ENCODE data around the gene FAM180A. TPM values are rescaled to one million over a fixed set of nuclear protein-coding genes. Genes with fewer than 3 reads are reported as not detected.

The FAM180A gene
- total RNA-seq, 1 donor = 3.0 TPM

DNA sequence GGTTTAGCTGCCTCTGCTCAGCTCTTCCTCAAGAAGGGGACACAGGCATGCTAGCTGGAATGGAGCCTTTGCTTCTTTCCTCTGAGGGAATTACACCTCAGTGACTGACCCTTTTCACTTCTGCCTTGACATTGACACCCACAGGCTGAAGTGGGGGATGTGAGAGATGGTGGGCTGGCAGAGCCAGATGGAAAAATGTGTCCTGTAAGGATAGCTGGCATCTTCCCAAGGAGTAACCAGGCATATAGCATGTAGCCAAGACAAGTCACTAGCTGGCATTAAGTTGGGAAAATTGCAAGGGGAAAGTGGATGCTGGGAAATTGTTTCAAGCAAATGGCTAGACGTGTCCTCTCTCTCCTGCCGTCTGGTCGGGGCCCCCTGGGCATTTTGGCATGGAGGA lies 66.4 kb downstream of the FAM180A start:
- no peak for DNase-seq (ENCODE audit: low read depth)
- no peak overlapping the region for H3K4me3 ChIP-seq (ENCODE audit: low read depth, low read length)
- TF ChIP-seq, protein P1, sequence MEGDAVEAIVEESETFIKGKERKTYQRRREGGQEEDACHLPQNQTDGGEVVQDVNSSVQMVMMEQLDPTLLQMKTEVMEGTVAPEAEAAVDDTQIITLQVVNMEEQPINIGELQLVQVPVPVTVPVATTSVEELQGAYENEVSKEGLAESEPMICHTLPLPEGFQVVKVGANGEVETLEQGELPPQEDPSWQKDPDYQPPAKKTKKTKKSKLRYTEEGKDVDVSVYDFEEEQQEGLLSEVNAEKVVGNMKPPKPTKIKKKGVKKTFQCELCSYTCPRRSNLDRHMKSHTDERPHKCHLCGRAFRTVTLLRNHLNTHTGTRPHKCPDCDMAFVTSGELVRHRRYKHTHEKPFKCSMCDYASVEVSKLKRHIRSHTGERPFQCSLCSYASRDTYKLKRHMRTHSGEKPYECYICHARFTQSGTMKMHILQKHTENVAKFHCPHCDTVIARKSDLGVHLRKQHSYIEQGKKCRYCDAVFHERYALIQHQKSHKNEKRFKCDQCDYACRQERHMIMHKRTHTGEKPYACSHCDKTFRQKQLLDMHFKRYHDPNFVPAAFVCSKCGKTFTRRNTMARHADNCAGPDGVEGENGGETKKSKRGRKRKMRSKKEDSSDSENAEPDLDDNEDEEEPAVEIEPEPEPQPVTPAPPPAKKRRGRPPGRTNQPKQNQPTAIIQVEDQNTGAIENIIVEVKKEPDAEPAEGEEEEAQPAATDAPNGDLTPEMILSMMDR (IDR thresholded peaks at IDR 0.05; ENCODE audit: insufficient read depth, low read depth, low read length) = no peak

DNA sequence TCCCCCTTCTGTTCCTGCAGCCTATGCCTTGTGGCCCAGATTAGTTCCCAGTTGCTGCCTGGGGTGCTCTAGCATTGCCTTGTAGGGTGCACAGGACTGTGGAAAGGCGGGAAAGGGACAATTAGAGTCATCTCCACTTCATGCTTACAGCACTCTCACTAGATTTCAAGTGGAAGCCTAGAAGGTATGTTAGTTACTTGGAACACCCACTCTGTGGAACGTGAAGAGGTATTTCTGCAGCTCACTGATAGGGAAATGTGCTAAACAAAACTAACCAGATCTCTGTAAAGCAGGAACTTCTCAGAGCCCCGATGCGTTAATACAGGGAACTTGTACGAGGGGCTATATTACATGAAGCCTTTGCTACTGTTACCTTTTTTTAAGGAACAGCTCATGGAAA lies 66.9 kb downstream of the FAM180A start:
- TF ChIP-seq, protein P1 (IDR thresholded peaks at IDR 0.05; ENCODE audit: insufficient read depth, low read depth, low read length) = no peak
- H3K4me3 ChIP-seq (ENCODE audit: low read depth, low read length) = no peak overlapping the region
- no peak for DNase-seq (ENCODE audit: low read depth)

Other genes with a start within 250 kb of the FAM180A start
- 10.3 and 16.4 TPM in 2 replicates for gene CNOT4, start 238.7 kb downstream of the FAM180A start, total RNA-seq
- 52.5 and 75.6 TPM in 2 replicates for gene NUP205, start 190.9 kb downstream of the FAM180A start, total RNA-seq
- gene STMP1, start 86.3 kb downstream of the FAM180A start, total RNA-seq = 18.6 and 19.0 TPM in 2 replicates
- gene SLC13A4, start 20.6 kb downstream of the FAM180A start, total RNA-seq = 0.32 TPM in 1 of 2 replicates, not detected in the other
- gene MTPN, start 228.5 kb upstream of the FAM180A start, total RNA-seq = 138 and 158 TPM in 2 replicates

Measured in fibroblast of villous mesenchyme (primary cell).